ENCODE measurements around the gene TRAPPC6A.

DNA sequence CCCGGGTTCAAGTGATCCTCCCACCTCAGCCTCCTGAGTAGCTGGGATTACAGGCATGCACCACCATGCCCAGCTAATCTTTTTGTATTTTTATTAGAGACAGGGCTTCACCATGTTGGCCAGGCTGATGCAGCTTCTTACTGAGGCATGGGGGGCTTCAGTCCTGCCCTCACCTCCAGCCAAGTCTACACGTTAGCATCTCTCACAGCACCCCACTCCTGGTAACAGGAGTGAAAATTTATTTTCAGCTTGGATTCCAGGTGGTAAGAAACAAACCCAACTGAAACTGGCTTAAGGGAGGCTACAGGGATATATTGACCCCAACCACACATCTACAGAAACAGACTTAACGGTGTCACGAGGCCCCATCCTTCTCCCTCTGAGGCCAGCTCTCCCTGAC is 27.9 kb downstream of the TRAPPC6A start:
- no peak for TF ChIP-seq YY1 (IDR thresholded peaks at IDR 0.05; ENCODE audit: low read depth)
- TF ChIP-seq RAD21 (IDR thresholded peaks at IDR 0.05; ENCODE audit: low read depth): no peak
- TF ChIP-seq NFIC (IDR thresholded peaks at IDR 0.05): no peak
- no peak for TF ChIP-seq TCF12 (IDR thresholded peaks at IDR 0.05; ENCODE audit: low read depth)
- TF ChIP-seq TEAD4 (IDR thresholded peaks at IDR 0.05): no peak
- no peak for TF ChIP-seq TAF1 (IDR thresholded peaks at IDR 0.05; ENCODE audit: low read depth)
- TF ChIP-seq EGR1 (IDR thresholded peaks at IDR 0.05): no peak
